ENCODE measurements around the gene TERB2. TPM values are rescaled to one million over a fixed set of nuclear protein-coding genes. Genes with fewer than 3 reads are reported as not detected.

TERB2 gene
- total RNA-seq, 1 donor from 2014 or later = not detected

DNA sequence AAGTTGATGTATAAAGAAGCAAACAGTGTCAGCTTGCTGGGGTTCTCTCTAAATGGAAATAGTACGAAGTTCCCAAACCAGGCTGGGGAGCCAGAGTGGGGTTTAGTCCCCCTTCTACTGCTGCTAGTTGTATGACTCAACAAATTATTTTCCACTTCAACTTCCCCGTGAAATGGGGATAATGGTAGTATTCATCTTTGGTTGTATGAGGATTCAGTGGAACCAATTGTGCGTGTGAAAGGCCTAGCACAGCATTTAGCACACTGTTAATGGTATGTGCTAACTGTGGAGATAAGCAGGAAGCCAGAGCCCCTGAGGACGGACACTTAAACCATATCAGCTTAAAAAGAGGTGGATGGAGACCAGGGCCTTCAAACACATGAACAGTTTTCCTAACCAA, 70.7 kb downstream of the TERB2 start:
- Mint-ChIP-seq H3K4me1 (ENCODE audit: unreplicated experiment) (peaks cover 32% of the 10 kb centered on the region), H3K9me3 (ENCODE audit: unreplicated experiment) (no peaks in the 10 kb centered on the region), H3K4me3 (ENCODE audit: unreplicated experiment) (no peak overlapping the region), H3K27ac (ENCODE audit: unreplicated experiment) (no peak overlapping the region), H3K36me3 (ENCODE audit: low read depth, unreplicated experiment) (peaks cover 10% of the 10 kb centered on the region), H3K27me3 (ENCODE audit: unreplicated experiment) (peaks cover 6% of the 10 kb centered on the region)
- DNase-seq (ENCODE audit: low spot score) = no peak
- TF ChIP-seq, protein P1, sequence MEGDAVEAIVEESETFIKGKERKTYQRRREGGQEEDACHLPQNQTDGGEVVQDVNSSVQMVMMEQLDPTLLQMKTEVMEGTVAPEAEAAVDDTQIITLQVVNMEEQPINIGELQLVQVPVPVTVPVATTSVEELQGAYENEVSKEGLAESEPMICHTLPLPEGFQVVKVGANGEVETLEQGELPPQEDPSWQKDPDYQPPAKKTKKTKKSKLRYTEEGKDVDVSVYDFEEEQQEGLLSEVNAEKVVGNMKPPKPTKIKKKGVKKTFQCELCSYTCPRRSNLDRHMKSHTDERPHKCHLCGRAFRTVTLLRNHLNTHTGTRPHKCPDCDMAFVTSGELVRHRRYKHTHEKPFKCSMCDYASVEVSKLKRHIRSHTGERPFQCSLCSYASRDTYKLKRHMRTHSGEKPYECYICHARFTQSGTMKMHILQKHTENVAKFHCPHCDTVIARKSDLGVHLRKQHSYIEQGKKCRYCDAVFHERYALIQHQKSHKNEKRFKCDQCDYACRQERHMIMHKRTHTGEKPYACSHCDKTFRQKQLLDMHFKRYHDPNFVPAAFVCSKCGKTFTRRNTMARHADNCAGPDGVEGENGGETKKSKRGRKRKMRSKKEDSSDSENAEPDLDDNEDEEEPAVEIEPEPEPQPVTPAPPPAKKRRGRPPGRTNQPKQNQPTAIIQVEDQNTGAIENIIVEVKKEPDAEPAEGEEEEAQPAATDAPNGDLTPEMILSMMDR (IDR thresholded peaks at IDR 0.05; ENCODE audit: unreplicated experiment) = no peak

Other genes starting within 250 kb of the TERB2 start
- gene PATL2, start 245.4 kb upstream of the TERB2 start, total RNA-seq (ENCODE audit: unreplicated experiment) = 0.69 TPM
- 546 TPM for gene B2M, start 245.2 kb upstream of the TERB2 start, total RNA-seq (ENCODE audit: unreplicated experiment)
- gene TRIM69, start 220.2 kb upstream of the TERB2 start, total RNA-seq (ENCODE audit: unreplicated experiment) = 13.4 TPM
- gene SORD, start 66.5 kb downstream of the TERB2 start, total RNA-seq (ENCODE audit: unreplicated experiment) = 16.9 TPM
- gene DUOX2, start 157.5 kb downstream of the TERB2 start, total RNA-seq (ENCODE audit: unreplicated experiment) = 1.2 TPM
- not detected for gene DUOXA2, start 157.6 kb downstream of the TERB2 start, total RNA-seq (ENCODE audit: unreplicated experiment)
- 1.9 TPM for gene DUOXA1, start 173.2 kb downstream of the TERB2 start, total RNA-seq (ENCODE audit: unreplicated experiment)
- not detected for gene DUOX1, start 173.3 kb downstream of the TERB2 start, total RNA-seq (ENCODE audit: unreplicated experiment)
- gene SHF, start 231.3 kb downstream of the TERB2 start, total RNA-seq (ENCODE audit: unreplicated experiment) = 23.0 TPM

All from endothelial cell (in vitro differentiated cells).